ENCODE measurements around the gene MAP2K6. TPM values are rescaled to one million over a fixed set of nuclear protein-coding genes. Genes with fewer than 3 reads are reported as not detected.

MAP2K6 gene
- total and polyA plus RNA-seq, 11 donors, result 0.61 to 5.1 (median 1.4) TPM

DNA sequence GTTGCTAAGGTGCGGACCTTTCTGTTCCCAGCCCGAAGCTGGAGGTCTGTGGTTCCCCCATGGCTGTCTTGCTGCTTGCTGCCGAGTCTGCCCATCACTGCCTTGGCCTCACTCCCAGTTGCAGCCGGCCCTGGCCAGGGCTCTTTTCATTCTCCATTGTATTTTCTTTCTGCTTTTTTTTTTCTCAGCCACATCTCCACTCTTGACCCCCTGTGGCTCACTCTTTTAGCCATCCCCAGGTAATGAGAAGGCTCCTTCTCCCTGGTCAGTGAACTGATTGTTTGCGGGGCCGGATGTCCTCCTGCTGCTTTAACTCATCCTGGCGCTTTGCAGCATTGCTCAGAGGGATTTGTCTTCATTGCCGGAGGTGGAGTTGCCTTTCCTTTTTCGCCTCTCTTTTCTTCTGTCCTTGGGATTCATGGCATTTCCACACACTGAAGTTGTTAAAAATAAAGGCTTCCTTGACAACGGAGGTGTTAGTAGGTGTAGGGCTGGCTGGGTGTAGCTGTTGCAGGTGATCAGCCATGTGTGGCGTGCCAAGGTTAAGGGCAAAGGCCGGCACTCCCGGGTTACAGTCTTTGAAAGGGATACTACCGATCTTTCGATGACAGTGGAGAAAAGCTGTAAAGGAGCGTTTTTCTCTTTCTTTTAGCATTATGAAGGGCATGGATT is 34.1 kb downstream of the MAP2K6 start:
- peak in 2 of 4 donors; percentile 41 to 59 for ATAC-seq
- Histone ChIP-seq H3K27me3 (no peaks in the 10 kb centered on the region), H3K36me3 (no peaks in the 10 kb centered on the region), H3K9me3 (no peaks in the 10 kb centered on the region), H3K4me1 (peaks cover 0 to 19% (median 6%) of the 10 kb centered on the region in 12 donors), H3K4me3 (peak overlapping the region in 3 of 12 donors; percentile 10 to 34 (median 24)), H3K27ac (peak overlapping the region in 3 of 12 donors; percentile 15 to 23 (median 21))
- peak in 3 of 5 donors; percentile 9 to 52 (median 33) for DNase-seq
- WGBS, 4 donors, result 49 to 57% (median 55%) methylated on average over 16 of the region's 16 CpGs
- TF ChIP-seq, protein P1, sequence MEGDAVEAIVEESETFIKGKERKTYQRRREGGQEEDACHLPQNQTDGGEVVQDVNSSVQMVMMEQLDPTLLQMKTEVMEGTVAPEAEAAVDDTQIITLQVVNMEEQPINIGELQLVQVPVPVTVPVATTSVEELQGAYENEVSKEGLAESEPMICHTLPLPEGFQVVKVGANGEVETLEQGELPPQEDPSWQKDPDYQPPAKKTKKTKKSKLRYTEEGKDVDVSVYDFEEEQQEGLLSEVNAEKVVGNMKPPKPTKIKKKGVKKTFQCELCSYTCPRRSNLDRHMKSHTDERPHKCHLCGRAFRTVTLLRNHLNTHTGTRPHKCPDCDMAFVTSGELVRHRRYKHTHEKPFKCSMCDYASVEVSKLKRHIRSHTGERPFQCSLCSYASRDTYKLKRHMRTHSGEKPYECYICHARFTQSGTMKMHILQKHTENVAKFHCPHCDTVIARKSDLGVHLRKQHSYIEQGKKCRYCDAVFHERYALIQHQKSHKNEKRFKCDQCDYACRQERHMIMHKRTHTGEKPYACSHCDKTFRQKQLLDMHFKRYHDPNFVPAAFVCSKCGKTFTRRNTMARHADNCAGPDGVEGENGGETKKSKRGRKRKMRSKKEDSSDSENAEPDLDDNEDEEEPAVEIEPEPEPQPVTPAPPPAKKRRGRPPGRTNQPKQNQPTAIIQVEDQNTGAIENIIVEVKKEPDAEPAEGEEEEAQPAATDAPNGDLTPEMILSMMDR (IDR thresholded peaks at IDR 0.05), result no peak
- TF ChIP-seq POLR2A (IDR thresholded peaks at IDR 0.05), result no peak
- intact Hi-C loops (cut with DNase I), result loop anchor here in 1 of 10 donors (5.0 kb wide), 1 partner anchor 39 kb away; no protein-coding TSS in a partner anchor

DNA sequence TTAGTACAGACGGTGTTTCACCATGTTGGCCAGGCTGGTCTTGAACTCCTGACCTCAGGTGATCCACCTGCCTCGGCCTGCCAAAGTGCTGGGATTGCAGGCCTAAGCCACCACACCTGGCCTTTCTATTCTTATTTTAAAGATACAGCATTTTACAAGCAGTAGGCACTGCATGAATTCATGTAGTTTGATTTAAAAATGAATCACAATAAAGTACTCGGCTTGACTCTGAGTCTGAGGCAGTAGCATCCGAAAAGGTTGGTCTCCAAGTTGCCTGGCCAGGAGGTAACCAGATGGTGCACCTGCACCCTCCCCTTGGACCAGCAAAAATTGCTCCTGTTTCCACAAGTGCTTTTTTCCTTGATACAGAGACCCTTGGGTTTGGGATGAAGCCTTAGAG is 35.6 kb downstream of the MAP2K6 start:
- intact Hi-C loops (cut with DNase I), result no loop called here
- no peak for DNase-seq
- Histone ChIP-seq H3K27ac (no peak overlapping the region), H3K9me3 (no peaks in the 10 kb centered on the region), H3K4me3 (no peak overlapping the region), H3K27me3 (no peaks in the 10 kb centered on the region), H3K36me3 (no peaks in the 10 kb centered on the region), H3K4me1 (peaks cover 0 to 18% (median 6%) of the 10 kb centered on the region in 12 donors)
- TF ChIP-seq, protein P1 (IDR thresholded peaks at IDR 0.05), result no peak
- TF ChIP-seq POLR2A (IDR thresholded peaks at IDR 0.05), result no peak
- ATAC-seq, result no peak
- 94 to 99% (median 97%) methylated on average over 4 of the region's 4 CpGs for WGBS, 4 donors

DNA sequence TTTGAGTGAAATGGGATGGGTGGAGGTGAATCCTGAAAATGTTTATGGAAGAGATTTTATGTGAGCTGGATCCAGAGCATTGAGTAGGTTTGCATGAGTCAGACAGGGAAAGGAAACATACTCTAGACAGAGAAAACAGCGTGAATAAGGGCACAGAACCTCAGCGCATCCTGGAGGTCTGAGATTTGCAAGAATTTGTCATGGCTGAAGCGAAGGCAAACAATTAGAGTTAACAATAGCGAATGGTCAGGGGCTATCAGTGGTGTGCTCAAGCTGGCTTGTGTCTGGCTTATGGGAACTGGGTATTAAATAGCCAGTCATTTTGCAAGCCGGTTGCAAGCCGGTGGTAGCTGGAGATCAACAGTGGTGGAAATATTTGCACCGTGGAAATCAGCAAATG is 36.4 kb downstream of the MAP2K6 start:
- no peaks in the 10 kb centered on the region for H3K36me3 ChIP-seq
- TF ChIP-seq, protein P1 (IDR thresholded peaks at IDR 0.05), result no peak
- no peak for TF ChIP-seq POLR2A (IDR thresholded peaks at IDR 0.05)

DNA sequence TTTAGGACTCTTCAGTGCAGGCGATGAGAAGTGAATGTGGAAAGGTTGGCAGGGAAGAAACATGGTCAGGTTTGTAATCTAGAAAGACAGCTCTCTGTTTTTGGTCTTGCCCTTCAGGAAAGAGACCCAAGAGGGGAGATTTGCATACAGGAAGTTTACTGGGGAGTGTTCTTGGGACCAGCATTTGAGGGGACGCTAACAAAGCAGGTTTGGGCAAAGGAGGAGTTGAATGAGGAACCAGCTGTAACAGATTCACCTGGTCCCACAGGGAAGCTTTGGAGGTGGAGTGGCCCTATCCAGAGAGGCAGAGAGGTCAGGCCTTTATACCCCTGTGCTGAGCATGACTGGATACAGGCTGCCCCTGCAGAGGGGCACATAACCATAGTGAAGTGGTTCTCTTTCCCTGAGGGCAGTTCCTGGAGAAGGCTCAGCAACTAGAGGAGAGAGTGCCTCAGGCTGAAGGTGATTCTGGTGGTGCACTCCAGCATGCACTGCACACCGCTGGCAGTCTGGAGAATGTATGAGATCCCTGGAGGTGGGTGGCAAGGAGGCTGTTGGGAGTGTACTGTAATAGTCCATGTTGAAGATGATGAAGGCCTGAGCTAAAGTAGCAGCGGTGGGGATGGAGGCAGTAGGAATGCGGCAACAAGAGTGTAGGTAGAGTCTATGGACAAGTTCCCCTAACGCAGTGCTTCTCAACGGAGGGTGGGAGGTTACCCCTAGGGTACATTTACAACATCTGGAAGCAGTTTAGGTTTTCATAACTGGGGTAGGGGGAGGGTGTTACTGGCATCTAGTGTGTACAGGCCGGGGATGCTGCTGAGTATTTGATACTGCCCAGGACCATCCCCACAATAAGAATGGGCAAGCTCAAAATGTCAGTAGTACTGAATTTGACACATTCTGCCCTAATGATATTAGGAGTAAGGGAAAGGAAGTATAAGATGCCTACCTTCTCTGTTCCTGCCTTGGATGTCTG is 37.2 kb downstream of the MAP2K6 start:
- Histone ChIP-seq H3K36me3 (no peaks in the 10 kb centered on the region), H3K27me3 (no peaks in the 10 kb centered on the region), H3K27ac (no peak overlapping the region), H3K4me3 (no peak overlapping the region), H3K4me1 (peaks cover 0 to 18% (median 5%) of the 10 kb centered on the region in 12 donors), H3K9me3 (no peaks in the 10 kb centered on the region)
- ATAC-seq (no peak), DNase-seq (no peak)
- TF ChIP-seq, protein P1 (IDR thresholded peaks at IDR 0.05), result no peak
- TF ChIP-seq POLR2A (IDR thresholded peaks at IDR 0.05), result no peak
- WGBS, 4 donors, result 90 to 97% (median 92%) methylated on average over 8 of the region's 8 CpGs
- intact Hi-C loops (cut with DNase I), result no loop called here

More for the DNA sequence above, 36.4 kb downstream of the MAP2K6 start:
- H3K27me3 ChIP-seq, result no peaks in the 10 kb centered on the region
- H3K4me3 ChIP-seq, result no peak overlapping the region
- DNase-seq (no peak), ATAC-seq (no peak)
- no peaks in the 10 kb centered on the region for H3K9me3 ChIP-seq
- intact Hi-C loops (cut with DNase I), result no loop called here
- WGBS, 4 donors, result 89 to 92% (median 90%) methylated on average over 7 of the region's 7 CpGs
- peaks cover 0 to 18% (median 5%) of the 10 kb centered on the region in 12 donors for H3K4me1 ChIP-seq
- H3K27ac ChIP-seq, result no peak overlapping the region

Measured in heart left ventricle (tissue), 16 donors.